NT2/D1 (cell line): ENCODE measurements around the gene SLC25A21.

ENCODE experiments used
- DNase-seq: peaks from one replicate; pipeline ENCODE4 v3.0.0-alpha.2; 2011; ENCODE audit warnings: low read depth, low spot score
- H3K27me3 ChIP-seq: 2 replicates; pipeline ENCODE4 v1.6.0; 2011; ENCODE audit warnings: mild to moderate bottlenecking; ENCODE audit not compliant: insufficient read length, insufficient read depth
- H3K36me3 ChIP-seq: 2 replicates; pipeline ENCODE4 v1.6.1; 2011; ENCODE audit warnings: mild to moderate bottlenecking, low read length, mixed read lengths; ENCODE audit not compliant: insufficient read depth, insufficient read length
- H3K4me1 ChIP-seq: 2 replicates; pipeline ENCODE4 v1.5.1; 2011; ENCODE audit not compliant: insufficient read depth, insufficient read length
- H3K4me3 ChIP-seq: 2 replicates; pipeline ENCODE4 v1.5.1; 2011; ENCODE audit warnings: low read depth; ENCODE audit not compliant: insufficient read length
- H3K9ac ChIP-seq: 2 replicates; pipeline ENCODE4 v1.6.0; 2011; ENCODE audit warnings: low read depth; ENCODE audit not compliant: insufficient read length
- H3K9me3 ChIP-seq: 2 replicates; pipeline ENCODE4 v1.5.1; 2011; ENCODE audit warnings: mild to moderate bottlenecking, low read length; ENCODE audit not compliant: insufficient read depth
- SUZ12 ChIP-seq: IDR thresholded peaks from 2 replicates; pipeline ENCODE4 v1.6.1; 2011; ENCODE audit not compliant: insufficient read length, insufficient read depth; ENCODE audit errors: extremely low read depth
- YY1 ChIP-seq: IDR thresholded peaks from 2 replicates; pipeline ENCODE4 v1.6.1; 2011; ENCODE audit not compliant: insufficient read length, insufficient read depth
- ZNF274 ChIP-seq: IDR thresholded peaks from 2 replicates; pipeline ENCODE4 v1.6.1; 2011; ENCODE audit warnings: mild to moderate bottlenecking, low read depth, low read length

The SLC25A21 gene

DNA sequence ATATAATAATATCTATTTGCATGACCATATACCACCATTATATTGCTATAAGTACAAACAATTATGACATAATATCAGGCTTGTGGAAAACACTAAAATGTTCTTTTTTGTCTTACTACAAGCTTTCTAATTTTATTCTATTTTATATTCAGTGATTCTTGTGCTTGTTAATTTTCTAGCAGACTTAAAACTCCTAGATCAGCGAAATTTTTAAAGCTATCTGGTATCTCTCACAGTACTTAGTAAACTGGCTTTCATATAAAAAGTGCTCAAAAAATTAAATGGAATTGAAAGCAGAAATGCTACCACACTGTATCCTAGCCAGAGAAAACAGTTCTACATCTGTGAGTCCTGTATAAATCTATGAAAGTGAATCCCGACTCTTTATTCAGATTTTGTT is 405.4 kb downstream of the SLC25A21 start:
- H3K9me3 ChIP-seq: no peaks in the 10 kb centered on the region
- no peaks in the 10 kb centered on the region for H3K27me3 ChIP-seq
- TF ChIP-seq SUZ12 (no peak), YY1 (no peak), ZNF274 (no peak)
- H3K36me3 ChIP-seq: no peaks in the 10 kb centered on the region
- H3K4me3 ChIP-seq: no peak overlapping the region
- no peaks in the 10 kb centered on the region for H3K4me1 ChIP-seq
- no peak overlapping the region for H3K9ac ChIP-seq
- no peak for DNase-seq

DNA sequence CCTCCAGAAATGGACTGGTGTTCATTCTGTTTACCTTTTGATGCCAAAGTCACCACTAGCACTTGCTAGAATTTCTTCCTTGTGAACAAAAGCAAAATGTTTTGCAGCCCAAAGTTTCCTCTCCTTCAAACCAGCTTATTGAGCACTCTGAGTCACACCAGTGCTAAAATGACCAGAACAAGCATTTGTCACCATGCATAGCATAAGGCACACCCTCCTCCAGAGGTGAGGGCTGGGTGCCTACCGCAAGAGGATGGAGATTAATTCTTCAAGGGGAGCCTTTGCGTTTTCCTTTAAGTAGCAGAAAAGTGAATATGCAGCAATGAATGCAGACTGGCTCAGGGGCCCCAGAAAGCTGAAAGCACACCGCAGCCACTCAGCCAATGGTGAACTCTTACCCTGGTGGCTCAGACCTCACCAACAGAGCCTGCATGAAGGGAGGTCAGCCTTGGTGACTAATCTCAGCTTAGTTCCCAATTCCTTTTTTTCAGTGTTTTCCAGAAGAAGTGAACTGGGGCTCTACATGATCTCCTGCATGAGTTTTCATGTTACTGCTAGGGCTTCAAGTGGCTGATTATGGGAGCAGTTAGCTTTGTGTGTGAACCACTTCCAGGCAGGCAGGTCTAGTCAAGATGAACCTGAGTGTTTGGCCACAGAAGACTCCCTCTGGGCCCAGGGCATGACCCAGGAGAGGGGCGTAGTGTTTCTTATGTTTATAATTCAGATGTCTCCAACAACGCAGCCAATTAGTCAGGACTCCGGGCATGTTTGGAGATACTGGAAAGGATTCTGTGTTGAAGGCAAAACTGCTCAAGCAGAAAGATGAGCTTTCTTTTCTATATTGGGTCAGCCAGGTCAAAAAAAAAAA is 414.4 kb downstream of the SLC25A21 start:
- H3K9ac ChIP-seq: no peak overlapping the region
- no peak overlapping the region for H3K4me3 ChIP-seq
- H3K9me3 ChIP-seq: peaks cover 6% of the 10 kb centered on the region; the same call in 1 of the 2 replicates
- no peak for DNase-seq
- H3K27me3 ChIP-seq: no peaks in the 10 kb centered on the region
- TF ChIP-seq ZNF274 (no peak), SUZ12 (no peak), YY1 (no peak)
- H3K36me3 ChIP-seq: no peaks in the 10 kb centered on the region
- no peaks in the 10 kb centered on the region for H3K4me1 ChIP-seq

DNA sequence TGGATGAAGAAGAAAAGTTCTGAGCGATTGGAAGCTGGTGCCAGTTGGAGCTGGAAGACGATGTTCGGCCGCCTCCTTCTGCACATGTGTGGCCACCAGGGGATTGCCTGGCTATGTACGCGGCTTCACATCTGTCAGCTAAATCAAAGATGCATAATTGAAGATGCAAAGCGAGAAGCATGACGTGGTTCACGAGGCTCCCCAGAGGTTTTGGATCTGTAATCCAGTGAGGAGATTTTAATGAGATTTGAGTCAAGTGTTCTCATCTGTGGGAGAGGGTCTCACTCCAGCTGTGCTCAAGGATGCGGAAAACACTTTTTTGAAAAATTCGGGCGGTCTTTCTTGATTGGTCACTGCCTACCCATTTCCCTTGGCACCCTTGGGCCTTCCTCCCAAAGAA is 416.2 kb downstream of the SLC25A21 start:
- Histone ChIP-seq H3K27me3 (no peaks in the 10 kb centered on the region), H3K36me3 (no peaks in the 10 kb centered on the region), H3K4me3 (no peak overlapping the region), H3K9ac (no peak overlapping the region), H3K4me1 (no peaks in the 10 kb centered on the region), H3K9me3 (peaks cover 10% of the 10 kb centered on the region; the same call in 1 of the 2 replicates)
- DNase-seq: no peak
- TF ChIP-seq ZNF274 (no peak), SUZ12 (no peak), YY1 (no peak)

DNA sequence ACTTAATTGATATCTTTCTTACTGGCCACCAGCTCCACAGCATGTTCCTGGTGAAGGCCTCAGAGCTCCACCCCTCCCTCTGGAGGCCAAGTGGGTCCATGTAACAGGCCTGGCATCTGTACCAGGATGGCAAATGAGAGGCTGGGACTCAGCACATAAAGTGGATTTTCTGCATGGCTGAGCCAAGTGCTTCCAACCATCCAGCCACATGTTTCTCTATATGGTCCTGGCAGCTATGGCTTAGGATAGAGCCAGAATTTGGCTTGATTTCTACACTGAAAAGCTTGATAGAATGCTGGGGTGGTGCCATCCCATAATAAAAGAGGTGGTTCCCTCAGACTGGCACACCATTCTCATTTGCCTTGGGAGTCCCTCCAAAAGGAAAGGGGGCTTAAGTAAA is 416.6 kb downstream of the SLC25A21 start:
- no peak for TF ChIP-seq ZNF274
- no peak for TF ChIP-seq SUZ12
- TF ChIP-seq YY1: no peak
- Histone ChIP-seq H3K4me1 (no peaks in the 10 kb centered on the region), H3K4me3 (no peak overlapping the region), H3K9ac (no peak overlapping the region), H3K27me3 (no peaks in the 10 kb centered on the region), H3K36me3 (no peaks in the 10 kb centered on the region), H3K9me3 (peaks cover 10% of the 10 kb centered on the region; the same call in 1 of the 2 replicates)
- no peak for DNase-seq

DNA sequence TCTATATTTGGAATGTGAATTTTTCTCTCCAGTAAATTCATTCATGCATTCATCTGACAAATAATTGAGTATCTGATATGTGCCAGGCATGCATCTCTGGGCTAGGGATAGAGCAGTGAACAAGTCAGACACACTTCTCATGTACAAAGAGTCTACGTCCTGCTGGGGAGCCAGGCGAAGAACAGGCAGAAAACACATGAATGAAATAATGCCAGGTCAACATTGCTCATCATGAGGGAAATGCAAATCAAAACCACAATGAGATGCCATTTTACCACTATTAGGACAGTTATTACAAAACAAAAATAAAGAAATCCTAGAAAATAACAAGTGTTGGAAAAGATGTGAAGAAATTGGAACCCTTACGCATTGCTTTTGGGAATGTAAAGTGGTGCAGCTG is 420.5 kb downstream of the SLC25A21 start:
- H3K9ac ChIP-seq: no peak overlapping the region

DNA sequence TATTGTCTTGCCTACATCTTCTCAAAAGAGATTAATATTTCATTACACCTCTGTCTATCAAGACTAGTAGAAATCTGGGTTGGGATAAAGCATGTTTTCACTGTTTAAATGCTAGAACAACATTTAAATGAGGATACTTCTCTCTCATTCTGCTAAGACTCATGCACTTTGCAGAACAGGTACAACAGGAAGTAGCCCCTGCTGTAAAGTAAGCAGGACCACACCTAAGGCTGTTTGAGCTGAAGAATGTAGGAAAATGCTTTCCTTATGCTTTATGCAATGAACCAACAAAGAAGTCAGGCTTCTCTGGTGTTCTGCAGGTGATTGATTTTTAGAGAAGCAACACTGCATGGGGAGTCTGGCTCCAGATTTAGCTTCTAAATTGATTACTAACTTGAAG is 421.3 kb downstream of the SLC25A21 start:
- DNase-seq: no peak
- H3K4me1 ChIP-seq: no peaks in the 10 kb centered on the region
- no peaks in the 10 kb centered on the region for H3K36me3 ChIP-seq
- H3K27me3 ChIP-seq: no peaks in the 10 kb centered on the region
- H3K9me3 ChIP-seq: peaks cover 10% of the 10 kb centered on the region; the same call in 1 of the 2 replicates
- H3K4me3 ChIP-seq: no peak overlapping the region
- H3K9ac ChIP-seq: no peak overlapping the region
- TF ChIP-seq YY1 (no peak), ZNF274 (no peak), SUZ12 (no peak)

More for the DNA sequence above, 420.5 kb downstream of the SLC25A21 start:
- Histone ChIP-seq H3K36me3 (no peaks in the 10 kb centered on the region), H3K27me3 (no peaks in the 10 kb centered on the region), H3K4me1 (no peaks in the 10 kb centered on the region), H3K4me3 (no peak overlapping the region), H3K9me3 (peaks cover 10% of the 10 kb centered on the region; the same call in 1 of the 2 replicates)
- no peak for TF ChIP-seq YY1
- no peak for TF ChIP-seq ZNF274
- no peak for TF ChIP-seq SUZ12
- no peak for DNase-seq

DNA sequence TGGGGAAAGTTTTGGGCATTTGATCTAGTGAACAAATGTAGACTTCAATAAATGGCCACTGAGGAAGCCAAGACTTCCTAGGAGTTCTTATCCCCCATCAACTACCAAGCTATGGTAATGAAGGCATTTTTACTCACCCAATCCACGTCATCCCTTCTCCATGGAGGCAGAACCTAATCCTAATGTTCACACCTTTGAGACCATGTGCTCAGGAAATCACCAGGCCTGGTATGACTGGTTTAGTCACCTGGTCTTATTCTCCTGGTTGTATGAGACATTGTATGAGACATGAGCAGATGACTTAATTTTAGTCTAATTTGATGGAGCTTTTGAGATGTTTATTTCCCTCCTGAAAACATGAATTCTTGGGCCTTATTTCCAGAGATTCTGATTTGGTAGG is 422.2 kb downstream of the SLC25A21 start:
- Histone ChIP-seq H3K9ac (no peak overlapping the region), H3K4me3 (no peak overlapping the region), H3K4me1 (no peaks in the 10 kb centered on the region), H3K36me3 (no peaks in the 10 kb centered on the region), H3K9me3 (peaks cover 10% of the 10 kb centered on the region; the same call in 1 of the 2 replicates), H3K27me3 (no peaks in the 10 kb centered on the region)
- no peak for DNase-seq
- TF ChIP-seq YY1 (no peak), ZNF274 (no peak), SUZ12 (no peak)
